Measurements from ENCODE around the gene FAM53B. TPM values are rescaled to one million over a fixed set of nuclear protein-coding genes. Genes with fewer than 3 reads are reported as not detected.

FAM53B gene
- total and polyA plus RNA-seq, 8 donors, result 12.8 to 34.6 (median 23.0) TPM

GRCh38 chr10:124669141-124669823 lies 74.9 kb downstream of the FAM53B start:
- Histone ChIP-seq H3K4me3 (no peak overlapping the region), H3K27ac (peak overlapping the region in 1 of 2 donors; percentile 84), H3K9me3 (no peaks in the 10 kb centered on the region), H3K4me1 (peaks cover 26 to 76% of the 10 kb centered on the region in 2 donors), H3K27me3 (no peaks in the 10 kb centered on the region), H3K36me3 (peaks cover 0 to 5% of the 10 kb centered on the region in 2 donors)
- intact Hi-C loops (cut with DNase I), result no loop called here
- DNase-seq (peak in 1 of 4 donors; percentile 40), ATAC-seq (no peak)
- no peak for TF ChIP-seq CTCF (IDR thresholded peaks at IDR 0.05)

- Histone ChIP-seq H3K4me1 (peaks cover 26 to 73% of the 10 kb centered on the region in 2 donors), H3K36me3 (peaks cover 0 to 12% of the 10 kb centered on the region in 2 donors), H3K9me3 (no peaks in the 10 kb centered on the region), H3K27ac (peak overlapping the region in 1 of 2 donors; percentile 14), H3K27me3 (no peaks in the 10 kb centered on the region), H3K4me3 (no peak overlapping the region)
- intact Hi-C loops (cut with DNase I), result no loop called here
- DNase-seq (peak in 1 of 4 donors; percentile 70), ATAC-seq (peak; percentile 24)
- TF ChIP-seq CTCF (IDR thresholded peaks at IDR 0.05), result no peak
These were observed 75.6 kb downstream of the FAM53B start for GRCh38 chr10:124668517-124669051.

- TF ChIP-seq CTCF (IDR thresholded peaks at IDR 0.05), result no peak
- Histone ChIP-seq H3K4me1 (peaks cover 23 to 64% of the 10 kb centered on the region in 2 donors), H3K27ac (peak overlapping the region in 1 of 2 donors; percentile 14), H3K9me3 (no peaks in the 10 kb centered on the region), H3K36me3 (peaks cover 0 to 20% of the 10 kb centered on the region in 2 donors), H3K27me3 (no peaks in the 10 kb centered on the region), H3K4me3 (no peak overlapping the region)
- intact Hi-C loops (cut with DNase I), result no loop called here
- no peak for ATAC-seq
- peak in 1 of 4 donors; percentile 55 for DNase-seq
These were observed 76.5 kb downstream of the FAM53B start for GRCh38 chr10:124667425-124668345.

GRCh38 chr10:124666494-124666893 lies 77.7 kb downstream of the FAM53B start:
- no peak for TF ChIP-seq CTCF (IDR thresholded peaks at IDR 0.05)
- no peak for ATAC-seq
- Histone ChIP-seq H3K4me1 (peaks cover 20 to 53% of the 10 kb centered on the region in 2 donors), H3K27ac (no peak overlapping the region), H3K9me3 (no peaks in the 10 kb centered on the region), H3K27me3 (no peaks in the 10 kb centered on the region), H3K36me3 (peaks cover 0 to 20% of the 10 kb centered on the region in 2 donors), H3K4me3 (no peak overlapping the region)
- intact Hi-C loops (cut with DNase I), result no loop called here
- DNase-seq, result peak in 1 of 4 donors; percentile 53
